GM19099 (cell line): ENCODE measurements around the gene RLN3.

Experiments used
- POLR2A ChIP-seq: IDR thresholded peaks from 3 replicates; pipeline ENCODE4 v1.6.1; 2011; ENCODE audit warnings: low read depth; ENCODE audit not compliant: insufficient read length; ENCODE audit errors: extremely low read depth

RLN3 gene

GRCh38 chr19:14078411-14078810 lies 50.5 kb downstream of the RLN3 start:
- TF ChIP-seq POLR2A = no peak
